ENCODE results near the gene OOSP4A. TPM values are rescaled to one million over a fixed set of nuclear protein-coding genes. Genes with fewer than 3 reads are reported as not detected.

OOSP4A gene
- not detected for polyA plus RNA-seq (2013, experiment 1 of 2)
- polyA plus RNA-seq (2013, experiment 2 of 2): not detected

DNA sequence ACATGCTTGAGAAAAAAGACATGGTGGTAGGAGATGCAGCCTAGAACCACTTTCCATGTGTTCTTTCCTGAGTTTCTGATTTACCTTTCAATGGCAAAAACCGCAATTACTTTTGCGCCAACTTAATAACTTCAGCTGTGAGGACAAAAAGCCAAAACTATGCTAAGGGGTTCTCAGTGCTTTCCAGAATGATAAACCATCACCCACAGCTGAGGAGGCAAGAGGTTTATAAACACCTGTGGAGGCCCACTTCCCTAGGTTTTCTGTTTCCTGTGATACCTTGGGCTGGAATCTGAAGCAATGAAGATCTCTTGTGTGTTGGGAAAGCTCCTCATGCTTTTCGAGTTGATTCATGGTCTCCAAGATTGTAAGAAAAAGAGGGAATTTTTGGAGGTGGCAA lies at the start of gene OOSP4A:
TSS of gene OOSP4A (plus strand) at position 301 of the 400 bp plus-strand sequence. CDS start at position 301, 0 bp downstream.
- Histone ChIP-seq H3K4me1 (ENCODE audit: control insufficient read depth, low read depth, low read length) (no peaks in the 10 kb centered on the region), H2BK120ac (ENCODE audit: low read depth, low read length) (no peak within 1 kb of the TSS), H3K18ac (ENCODE audit: low read length) (no peak within 1 kb of the TSS), H3K4me3 (ENCODE audit: low read length) (no peak within 1 kb of the TSS), H4K8ac (ENCODE audit: low read depth, low read length) (no peak within 1 kb of the TSS), H3K23ac (ENCODE audit: low read length) (no peak within 1 kb of the TSS), H3K9ac (ENCODE audit: low read length) (no peak within 1 kb of the TSS), H4K5ac (ENCODE audit: low read length) (no peak within 1 kb of the TSS), H2BK15ac (replicated peaks; ENCODE audit: low read depth) (no peak within 1 kb of the TSS), H2BK5ac (ENCODE audit: low read length) (no peak within 1 kb of the TSS), H3K36me3 (ENCODE audit: control insufficient read depth, insufficient read depth, low read length) (no peaks in the 10 kb centered on the region), H3K79me1 (ENCODE audit: low read length) (no peaks in the 10 kb centered on the region), H2AK5ac (ENCODE audit: low read length) (no peak within 1 kb of the TSS), H3K79me2 (ENCODE audit: control insufficient read depth, insufficient read depth, low read length) (no peaks in the 10 kb centered on the region), H3K56ac (ENCODE audit: low read length) (no peak within 1 kb of the TSS), H3K27me3 (ENCODE audit: insufficient read depth, low read length, poor library complexity) (no peaks in the 10 kb centered on the region), H3K27ac (ENCODE audit: low read depth, low read length) (no peak within 1 kb of the TSS), H3K4me2 (ENCODE audit: low read length) (no peak within 1 kb of the TSS), H3K4ac (ENCODE audit: low read depth, low read length) (no peak within 1 kb of the TSS)
- WGBS (ENCODE audit: extremely low coverage, insufficient coverage, low lambda C conversion rate): no CpG with 5 or more reads among the region's 3 CpGs
- DNase-seq: no peak

DNA sequence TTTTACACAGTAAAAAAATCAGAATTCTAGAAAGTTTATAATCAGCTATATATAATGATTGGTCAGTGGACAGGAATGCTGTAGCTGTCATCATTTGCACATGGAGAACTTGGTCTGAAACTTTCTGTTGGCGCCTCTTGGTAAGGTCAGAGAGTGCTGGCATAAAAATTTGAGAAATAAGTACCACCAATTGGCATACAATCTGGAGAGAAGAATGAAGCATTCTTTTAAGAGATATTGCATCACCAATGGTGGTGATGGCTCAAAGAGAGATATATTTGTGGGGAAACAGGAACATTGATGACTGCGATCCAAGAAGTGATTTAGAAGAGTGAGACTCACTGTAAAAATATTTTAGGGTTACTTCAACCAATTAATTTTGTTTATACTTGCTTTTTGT lies 45.4 kb upstream of the OOSP4A start:
- Histone ChIP-seq H3K27ac (ENCODE audit: low read depth, low read length) (no peak overlapping the region), H2AK5ac (ENCODE audit: low read length) (no peak overlapping the region), H2BK15ac (replicated peaks; ENCODE audit: low read depth) (no peak overlapping the region), H4K8ac (ENCODE audit: low read depth, low read length) (no peak overlapping the region), H3K27me3 (ENCODE audit: insufficient read depth, low read length, poor library complexity) (no peaks in the 10 kb centered on the region), H4K5ac (ENCODE audit: low read length) (no peak overlapping the region), H2BK120ac (ENCODE audit: low read depth, low read length) (no peak overlapping the region), H3K4me1 (ENCODE audit: control insufficient read depth, low read depth, low read length) (no peaks in the 10 kb centered on the region), H3K79me2 (ENCODE audit: control insufficient read depth, insufficient read depth, low read length) (no peaks in the 10 kb centered on the region), H3K4me3 (ENCODE audit: low read length) (no peak overlapping the region), H3K4ac (ENCODE audit: low read depth, low read length) (no peak overlapping the region), H3K36me3 (ENCODE audit: control insufficient read depth, insufficient read depth, low read length) (no peaks in the 10 kb centered on the region), H3K4me2 (ENCODE audit: low read length) (no peak overlapping the region), H3K56ac (ENCODE audit: low read length) (no peak overlapping the region), H3K23ac (ENCODE audit: low read length) (no peak overlapping the region), H2BK5ac (ENCODE audit: low read length) (no peak overlapping the region), H3K79me1 (ENCODE audit: low read length) (no peaks in the 10 kb centered on the region), H3K18ac (ENCODE audit: low read length) (no peak overlapping the region), H3K9ac (ENCODE audit: low read length) (no peak overlapping the region)
- no CpG with 5 or more reads among the region's 2 CpGs for WGBS (ENCODE audit: extremely low coverage, insufficient coverage, low lambda C conversion rate)
- no peak for DNase-seq

DNA sequence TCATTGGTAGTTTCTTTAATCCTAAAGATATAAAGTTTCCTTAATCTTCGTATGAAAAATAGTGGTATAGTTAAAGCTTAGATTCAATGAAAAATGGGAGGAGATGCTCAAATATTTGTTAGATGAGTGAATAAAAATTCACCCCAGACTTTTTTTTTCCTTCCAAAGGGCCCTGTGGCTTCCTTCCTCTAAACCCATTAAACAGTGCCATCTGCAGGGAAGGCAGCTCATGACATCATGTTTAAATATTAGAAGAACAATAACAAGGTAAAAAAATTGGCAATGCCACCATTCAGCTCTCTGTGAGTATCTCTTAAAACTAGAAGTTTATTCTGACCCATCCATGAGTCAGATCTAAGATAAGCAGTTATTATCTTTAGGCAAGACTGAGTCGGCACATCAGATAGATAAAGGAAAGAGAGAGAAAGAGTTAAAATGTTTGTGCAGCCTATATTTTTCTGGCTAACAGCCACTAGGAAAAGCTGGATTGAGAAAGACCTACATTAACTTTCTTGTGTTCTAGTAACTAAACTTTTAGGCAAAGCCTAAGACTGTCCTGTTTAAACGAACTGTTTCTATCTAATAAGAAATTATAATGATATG lies 44.7 kb upstream of the OOSP4A start:
- no peak overlapping the region for H3K56ac ChIP-seq (ENCODE audit: low read length)
- no peaks in the 10 kb centered on the region for H3K79me2 ChIP-seq (ENCODE audit: control insufficient read depth, insufficient read depth, low read length)
- no CpG with 5 or more reads among the region's 3 CpGs for WGBS (ENCODE audit: extremely low coverage, insufficient coverage, low lambda C conversion rate)
- H3K36me3 ChIP-seq (ENCODE audit: control insufficient read depth, insufficient read depth, low read length): no peaks in the 10 kb centered on the region
- no peaks in the 10 kb centered on the region for H3K4me1 ChIP-seq (ENCODE audit: control insufficient read depth, low read depth, low read length)
- DNase-seq: peak; percentile 65
- no peak overlapping the region for H3K27ac ChIP-seq (ENCODE audit: low read depth, low read length)
- no peak overlapping the region for H3K9ac ChIP-seq (ENCODE audit: low read length)
- H2BK5ac ChIP-seq (ENCODE audit: low read length): no peak overlapping the region
- H3K18ac ChIP-seq (ENCODE audit: low read length): no peak overlapping the region
- H2BK120ac ChIP-seq (ENCODE audit: low read depth, low read length): no peak overlapping the region
- H3K4me3 ChIP-seq (ENCODE audit: low read length): no peak overlapping the region
- no peak overlapping the region for H2AK5ac ChIP-seq (ENCODE audit: low read length)
- H3K4me2 ChIP-seq (ENCODE audit: low read length): no peak overlapping the region
- no peaks in the 10 kb centered on the region for H3K27me3 ChIP-seq (ENCODE audit: insufficient read depth, low read length, poor library complexity)
- H2BK15ac ChIP-seq (replicated peaks; ENCODE audit: low read depth): no peak overlapping the region
- no peak overlapping the region for H3K4ac ChIP-seq (ENCODE audit: low read depth, low read length)
- H4K8ac ChIP-seq (ENCODE audit: low read depth, low read length): no peak overlapping the region
- H4K5ac ChIP-seq (ENCODE audit: low read length): no peak overlapping the region
- no peaks in the 10 kb centered on the region for H3K79me1 ChIP-seq (ENCODE audit: low read length)
- no peak overlapping the region for H3K23ac ChIP-seq (ENCODE audit: low read length)

GRCh38 chr11:59923813-59924212 lies 40.0 kb upstream of the OOSP4A start:
- Histone ChIP-seq H3K79me1 (ENCODE audit: low read length) (no peaks in the 10 kb centered on the region), H2BK120ac (ENCODE audit: low read depth, low read length) (no peak overlapping the region), H3K18ac (ENCODE audit: low read length) (no peak overlapping the region), H4K8ac (ENCODE audit: low read depth, low read length) (no peak overlapping the region), H2BK15ac (replicated peaks; ENCODE audit: low read depth) (no peak overlapping the region), H2BK5ac (ENCODE audit: low read length) (no peak overlapping the region), H3K4me1 (ENCODE audit: control insufficient read depth, low read depth, low read length) (no peaks in the 10 kb centered on the region), H3K4me2 (ENCODE audit: low read length) (no peak overlapping the region), H3K27ac (ENCODE audit: low read depth, low read length) (no peak overlapping the region), H3K23ac (ENCODE audit: low read length) (no peak overlapping the region), H3K27me3 (ENCODE audit: insufficient read depth, low read length, poor library complexity) (no peaks in the 10 kb centered on the region), H3K56ac (ENCODE audit: low read length) (no peak overlapping the region), H3K36me3 (ENCODE audit: control insufficient read depth, insufficient read depth, low read length) (no peaks in the 10 kb centered on the region), H4K5ac (ENCODE audit: low read length) (no peak overlapping the region), H3K4ac (ENCODE audit: low read depth, low read length) (no peak overlapping the region), H3K79me2 (ENCODE audit: control insufficient read depth, insufficient read depth, low read length) (no peaks in the 10 kb centered on the region), H3K9ac (ENCODE audit: low read length) (no peak overlapping the region), H3K4me3 (ENCODE audit: low read length) (no peak overlapping the region), H2AK5ac (ENCODE audit: low read length) (no peak overlapping the region)
- WGBS (ENCODE audit: extremely low coverage, insufficient coverage, low lambda C conversion rate): no CpG with 5 or more reads among the region's 6 CpGs
- DNase-seq: peak; percentile 64

GRCh38 chr11:59931688-59932087 lies 32.1 kb upstream of the OOSP4A start:
- Histone ChIP-seq H3K4me2 (ENCODE audit: low read length) (no peak overlapping the region), H2AK5ac (ENCODE audit: low read length) (no peak overlapping the region), H3K36me3 (ENCODE audit: control insufficient read depth, insufficient read depth, low read length) (no peaks in the 10 kb centered on the region), H3K18ac (ENCODE audit: low read length) (no peak overlapping the region), H3K79me2 (ENCODE audit: control insufficient read depth, insufficient read depth, low read length) (no peaks in the 10 kb centered on the region), H3K79me1 (ENCODE audit: low read length) (no peaks in the 10 kb centered on the region), H2BK5ac (ENCODE audit: low read length) (no peak overlapping the region), H3K56ac (ENCODE audit: low read length) (no peak overlapping the region), H4K8ac (ENCODE audit: low read depth, low read length) (no peak overlapping the region), H3K9ac (ENCODE audit: low read length) (no peak overlapping the region), H3K27me3 (ENCODE audit: insufficient read depth, low read length, poor library complexity) (no peaks in the 10 kb centered on the region), H4K5ac (ENCODE audit: low read length) (no peak overlapping the region), H2BK120ac (ENCODE audit: low read depth, low read length) (no peak overlapping the region), H3K4me3 (ENCODE audit: low read length) (no peak overlapping the region), H3K4me1 (ENCODE audit: control insufficient read depth, low read depth, low read length) (no peaks in the 10 kb centered on the region), H3K4ac (ENCODE audit: low read depth, low read length) (no peak overlapping the region), H2BK15ac (replicated peaks; ENCODE audit: low read depth) (no peak overlapping the region), H3K27ac (ENCODE audit: low read depth, low read length) (no peak overlapping the region), H3K23ac (ENCODE audit: low read length) (no peak overlapping the region)
- no CpG with 5 or more reads among the region's 1 CpG for WGBS (ENCODE audit: extremely low coverage, insufficient coverage, low lambda C conversion rate)
- DNase-seq: no peak

DNA sequence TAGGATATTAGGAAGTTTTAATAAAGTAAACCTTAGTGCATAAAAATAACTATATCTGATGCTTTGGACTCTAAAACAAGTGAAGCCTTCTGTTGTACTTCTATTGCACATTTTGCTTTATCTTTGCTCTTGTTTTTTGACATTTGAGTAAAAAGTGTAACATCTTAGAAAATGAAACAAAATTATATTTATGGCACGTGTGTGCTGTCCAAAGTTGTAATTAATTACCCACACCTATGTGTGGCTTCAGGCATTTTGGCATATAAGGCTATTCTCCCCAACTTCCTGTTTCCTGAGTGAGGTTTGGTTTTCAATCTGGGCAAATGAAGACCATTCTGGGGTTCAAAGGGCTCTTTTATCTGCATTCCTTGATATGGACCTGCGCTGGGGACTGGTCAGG lies 25.7 kb upstream of the OOSP4A start, which contains the start of gene OOSP1:
TSS of gene OOSP1 (plus strand) at position 301 of the 400 bp plus-strand sequence. CDS start at position 324, 23 bp downstream.
- Histone ChIP-seq H3K23ac (ENCODE audit: low read length) (no peak within 1 kb of the TSS), H3K4me3 (ENCODE audit: low read length) (no peak within 1 kb of the TSS), H2AK5ac (ENCODE audit: low read length) (no peak within 1 kb of the TSS), H2BK5ac (ENCODE audit: low read length) (no peak within 1 kb of the TSS), H3K56ac (ENCODE audit: low read length) (no peak within 1 kb of the TSS), H3K4ac (ENCODE audit: low read depth, low read length) (no peak within 1 kb of the TSS), H3K4me1 (ENCODE audit: control insufficient read depth, low read depth, low read length) (no peaks in the 10 kb centered on the region), H2BK120ac (ENCODE audit: low read depth, low read length) (no peak within 1 kb of the TSS), H3K27ac (ENCODE audit: low read depth, low read length) (no peak within 1 kb of the TSS), H3K4me2 (ENCODE audit: low read length) (no peak within 1 kb of the TSS), H3K27me3 (ENCODE audit: insufficient read depth, low read length, poor library complexity) (no peaks in the 10 kb centered on the region), H3K9ac (ENCODE audit: low read length) (no peak within 1 kb of the TSS), H4K5ac (ENCODE audit: low read length) (no peak within 1 kb of the TSS), H3K36me3 (ENCODE audit: control insufficient read depth, insufficient read depth, low read length) (no peaks in the 10 kb centered on the region), H3K18ac (ENCODE audit: low read length) (no peak within 1 kb of the TSS), H3K79me1 (ENCODE audit: low read length) (no peaks in the 10 kb centered on the region), H3K79me2 (ENCODE audit: control insufficient read depth, insufficient read depth, low read length) (no peaks in the 10 kb centered on the region), H4K8ac (ENCODE audit: low read depth, low read length) (no peak within 1 kb of the TSS), H2BK15ac (replicated peaks; ENCODE audit: low read depth) (no peak within 1 kb of the TSS)
- no peak for DNase-seq
- no CpG with 5 or more reads among the region's 2 CpGs for WGBS (ENCODE audit: extremely low coverage, insufficient coverage, low lambda C conversion rate)

All from mesendoderm (in vitro differentiated cells).